OCI-LY3 (cell line): ENCODE measurements around the gene PBX3.

Source experiments
- H2AFZ ChIP-seq: fragments of 200-600, 300-600 bp; shearing (Covaris generic); 2 replicates; pipeline ENCODE4 v1.6.0; 2014; ENCODE audit warnings: antibody characterized with exemption, low read depth, low read length
- H3K27ac ChIP-seq: fragments of 200-600, 300-600 bp; sonication (generic); 2 replicates; pipeline ENCODE4 v1.5.1; 2014; ENCODE audit warnings: mild to moderate bottlenecking, low read length, moderate library complexity, mixed read lengths
- H3K27me3 ChIP-seq: fragments of 200-600, 300-600 bp; sonication (generic); 2 replicates; pipeline ENCODE4 v1.6.1; 2014; ENCODE audit warnings: low read depth, low read length, mixed read lengths
- H3K36me3 ChIP-seq: fragments of 200-600, 300-600 bp; sonication (generic); replicated peaks from 2 replicates; pipeline ENCODE3; 2014; ENCODE audit warnings: low read depth, low read length, mixed read lengths
- H3K4me1 ChIP-seq: fragments of 300-600, 200-600 bp; sonication (generic); 2 replicates; pipeline ENCODE4 v1.6.1; 2014; ENCODE audit warnings: low read length, mixed read lengths
- H3K4me2 ChIP-seq: fragments of 200-600, 300-600 bp; sonication (generic); 2 replicates; pipeline ENCODE4 v1.6.1; 2014; ENCODE audit warnings: low read length, mixed read lengths
- H3K4me3 ChIP-seq: fragments of 300-600, 200-600 bp; sonication (generic); 2 replicates; pipeline ENCODE4 v1.5.1; 2014; ENCODE audit warnings: antibody characterized with exemption, mild to moderate bottlenecking, low read length, moderate library complexity
- H3K79me2 ChIP-seq: fragments of 300-600, 200-600 bp; shearing (Covaris generic); 2 replicates; pipeline ENCODE4 v1.6.1; 2014; ENCODE audit warnings: mild to moderate bottlenecking, low read length, mixed read lengths
- H3K9ac ChIP-seq: fragments of 300-600, 200-600 bp; shearing (Covaris generic); 2 replicates; pipeline ENCODE4 v1.6.0; 2014; ENCODE audit warnings: mild to moderate bottlenecking, low read length, moderate library complexity
- H3K9me3 ChIP-seq: fragments of 200-600, 300-600 bp; shearing (Covaris generic); 2 replicates; pipeline ENCODE4 v1.6.1; 2014; ENCODE audit warnings: low read length, mixed read lengths; ENCODE audit not compliant: insufficient read depth
- H4K20me1 ChIP-seq: fragments of 200-600, 300-600 bp; sonication (generic); 2 replicates; pipeline ENCODE4 v1.6.1; 2016; ENCODE audit warnings: low read length, mixed read lengths; ENCODE audit not compliant: insufficient read depth
- CTCF ChIP-seq: fragments of 200-600, 300-600 bp; sonication (generic); IDR thresholded peaks from 2 replicates; pipeline ENCODE4 v1.5.1; 2014; ENCODE audit warnings: antibody characterized with exemption, low read length, low read depth
- EZH2phosphoT487 ChIP-seq: fragments of 200-600 bp; shearing (Covaris generic); IDR thresholded peaks from 2 replicates; pipeline ENCODE4 v1.6.1; 2018; ENCODE audit warnings: antibody characterized with exemption, mixed run types, low read depth

The PBX3 gene

GRCh38 chr9:125997196-125997823 lies 250.1 kb downstream of the PBX3 start:
- H3K27ac ChIP-seq: no peak overlapping the region
- H3K4me1 ChIP-seq: no peaks in the 10 kb centered on the region
- H4K20me1 ChIP-seq: no peaks in the 10 kb centered on the region
- H3K9ac ChIP-seq: no peak overlapping the region
- H3K4me3 ChIP-seq: no peak overlapping the region
- no peaks in the 10 kb centered on the region for H3K27me3 ChIP-seq
- H3K9me3 ChIP-seq: no peaks in the 10 kb centered on the region
- H3K4me2 ChIP-seq: no peak overlapping the region
- H3K36me3 ChIP-seq: no peaks in the 10 kb centered on the region
- no peaks in the 10 kb centered on the region for H3K79me2 ChIP-seq
- H2AFZ ChIP-seq: no peak overlapping the region
- TF ChIP-seq EZH2phosphoT487: no peak
- TF ChIP-seq CTCF: no peak

- Histone ChIP-seq H3K36me3 (no peaks in the 10 kb centered on the region), H3K4me3 (no peak overlapping the region), H3K79me2 (no peaks in the 10 kb centered on the region), H3K27me3 (no peaks in the 10 kb centered on the region), H3K9ac (no peak overlapping the region), H3K9me3 (no peaks in the 10 kb centered on the region), H2AFZ (no peak overlapping the region), H3K27ac (no peak overlapping the region), H3K4me2 (no peak overlapping the region), H4K20me1 (no peaks in the 10 kb centered on the region), H3K4me1 (no peaks in the 10 kb centered on the region)
- no peak for TF ChIP-seq CTCF
- TF ChIP-seq EZH2phosphoT487: no peak
Measured at GRCh38 chr9:125998837-125999503, 251.8 kb downstream of the PBX3 start.

- no peak overlapping the region for H3K27ac ChIP-seq
- H4K20me1 ChIP-seq: no peaks in the 10 kb centered on the region
- H3K4me1 ChIP-seq: no peaks in the 10 kb centered on the region
- H2AFZ ChIP-seq: no peak overlapping the region
- no peak overlapping the region for H3K4me2 ChIP-seq
- H3K4me3 ChIP-seq: no peak overlapping the region
- no peaks in the 10 kb centered on the region for H3K36me3 ChIP-seq
- no peak overlapping the region for H3K9ac ChIP-seq
- no peaks in the 10 kb centered on the region for H3K9me3 ChIP-seq
- H3K27me3 ChIP-seq: no peaks in the 10 kb centered on the region
- H3K79me2 ChIP-seq: no peaks in the 10 kb centered on the region
- TF ChIP-seq EZH2phosphoT487: no peak
- no peak for TF ChIP-seq CTCF
Measured at GRCh38 chr9:125999504-125999881, 252.3 kb downstream of the PBX3 start.

GRCh38 chr9:126000256-126000655 lies 253.1 kb downstream of the PBX3 start:
- H3K27ac ChIP-seq: no peak overlapping the region
- TF ChIP-seq CTCF: no peak
- no peak for TF ChIP-seq EZH2phosphoT487
- no peaks in the 10 kb centered on the region for H3K36me3 ChIP-seq
- no peak overlapping the region for H3K4me3 ChIP-seq
- no peak overlapping the region for H3K4me2 ChIP-seq
- H3K79me2 ChIP-seq: no peaks in the 10 kb centered on the region
- H4K20me1 ChIP-seq: no peaks in the 10 kb centered on the region
- no peaks in the 10 kb centered on the region for H3K27me3 ChIP-seq
- no peak overlapping the region for H2AFZ ChIP-seq
- H3K4me1 ChIP-seq: no peaks in the 10 kb centered on the region
- no peak overlapping the region for H3K9ac ChIP-seq
- no peaks in the 10 kb centered on the region for H3K9me3 ChIP-seq
